ENCODE results near the gene RERGL. TPM values are rescaled to one million over a fixed set of nuclear protein-coding genes. Genes with fewer than 3 reads are reported as not detected.

The RERGL gene
- total RNA-seq, 1 experiment from 2014 or later = not detected

Other genes starting within 250 kb of the RERGL start
- not detected in 2 replicates for gene PIK3C2G, start 171.3 kb upstream of the RERGL start, total RNA-seq (2014; rRNA removed; shearing (Covaris generic))